Measurements from ENCODE around the gene HSDL1. TPM values are rescaled to one million over a fixed set of nuclear protein-coding genes. Genes with fewer than 3 reads are reported as not detected.

HSDL1 gene
- total RNA-seq, 3 donors from 2014 or later (not counting 1 experiment from before 2014, with no cell fraction given) = 11.2 to 15.3 (median 13.5) TPM

DNA sequence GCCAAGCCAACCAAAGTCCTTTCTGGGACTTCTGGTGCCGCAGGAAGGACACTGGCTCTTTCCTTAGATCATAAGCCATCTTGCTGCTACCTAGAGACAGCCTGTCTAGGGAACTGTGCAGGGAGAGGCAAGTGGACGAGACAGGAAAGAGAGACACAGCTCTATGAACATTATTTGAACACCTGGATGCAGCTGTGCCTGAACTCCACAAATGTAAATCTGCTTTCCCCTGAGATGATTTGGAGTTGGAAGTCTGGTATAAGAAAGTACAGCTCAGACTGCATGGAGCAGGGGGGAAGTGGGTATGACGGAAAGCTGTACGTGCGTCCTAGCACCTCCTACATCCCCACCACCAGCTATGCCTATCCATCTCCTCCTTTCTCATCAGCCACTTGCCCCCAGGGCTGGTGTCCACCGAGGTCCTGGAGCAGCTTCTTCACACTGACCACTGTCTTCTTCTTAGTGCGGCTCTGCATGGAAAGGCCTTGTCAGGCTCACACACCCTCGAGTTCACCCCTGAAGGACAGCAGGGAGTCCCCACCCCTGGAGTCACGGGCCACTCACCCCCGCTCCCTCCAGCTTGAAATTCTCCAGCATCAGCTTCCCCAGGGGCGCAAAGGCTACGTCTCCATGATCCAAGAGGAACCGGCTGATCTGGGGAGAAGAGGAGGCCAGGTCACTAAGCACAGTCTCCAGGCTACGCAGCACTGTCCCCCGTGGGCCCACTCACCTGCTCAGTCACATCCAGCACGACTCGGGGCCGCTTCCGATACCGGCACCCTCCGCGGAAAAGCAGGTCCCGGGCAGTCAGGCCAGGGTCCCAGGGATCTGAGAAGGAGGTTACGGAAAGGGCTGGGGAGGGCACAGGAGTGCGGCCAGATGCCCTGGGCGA, 37.9 kb upstream of the HSDL1 start:
- no peaks in the 10 kb centered on the region for H3K36me3 Mint-ChIP-seq
- no peaks in the 10 kb centered on the region for H3K27me3 Mint-ChIP-seq (ENCODE audit: low read depth in 2 of 2)
- peaks cover 36% of the 10 kb centered on the region for H3K36me3 ChIP-seq (ENCODE audit: control insufficient read depth, insufficient read depth, low read length)
- H3K4me3 ChIP-seq (ENCODE audit: low read length) = no peak overlapping the region
- intact Hi-C loops (cut with micrococcal nuclease) = loop anchor here (10.0 kb wide), 1 partner anchor 258 kb away; no protein-coding TSS in a partner anchor
- ATAC-seq (no peak), DNase-seq (no peak)
- H3K27ac ChIP-seq (ENCODE audit: low read length) = no peak overlapping the region
- no peak overlapping the region for H3K4me3 Mint-ChIP-seq
- H3K9me3 Mint-ChIP-seq = no peaks in the 10 kb centered on the region
- WGBS (ENCODE audit: insufficient coverage) = 98% methylated on average over 25 of the region's 26 CpGs
- H3K4me1 Mint-ChIP-seq = peaks cover 24 to 27% of the 10 kb centered on the region in 2 donors
- TF ChIP-seq, protein P1, sequence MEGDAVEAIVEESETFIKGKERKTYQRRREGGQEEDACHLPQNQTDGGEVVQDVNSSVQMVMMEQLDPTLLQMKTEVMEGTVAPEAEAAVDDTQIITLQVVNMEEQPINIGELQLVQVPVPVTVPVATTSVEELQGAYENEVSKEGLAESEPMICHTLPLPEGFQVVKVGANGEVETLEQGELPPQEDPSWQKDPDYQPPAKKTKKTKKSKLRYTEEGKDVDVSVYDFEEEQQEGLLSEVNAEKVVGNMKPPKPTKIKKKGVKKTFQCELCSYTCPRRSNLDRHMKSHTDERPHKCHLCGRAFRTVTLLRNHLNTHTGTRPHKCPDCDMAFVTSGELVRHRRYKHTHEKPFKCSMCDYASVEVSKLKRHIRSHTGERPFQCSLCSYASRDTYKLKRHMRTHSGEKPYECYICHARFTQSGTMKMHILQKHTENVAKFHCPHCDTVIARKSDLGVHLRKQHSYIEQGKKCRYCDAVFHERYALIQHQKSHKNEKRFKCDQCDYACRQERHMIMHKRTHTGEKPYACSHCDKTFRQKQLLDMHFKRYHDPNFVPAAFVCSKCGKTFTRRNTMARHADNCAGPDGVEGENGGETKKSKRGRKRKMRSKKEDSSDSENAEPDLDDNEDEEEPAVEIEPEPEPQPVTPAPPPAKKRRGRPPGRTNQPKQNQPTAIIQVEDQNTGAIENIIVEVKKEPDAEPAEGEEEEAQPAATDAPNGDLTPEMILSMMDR (IDR thresholded peaks at IDR 0.05) = no peak
- H3K4me1 ChIP-seq (ENCODE audit: control insufficient read depth, insufficient read depth, low read length) = peaks cover 12% of the 10 kb centered on the region
- no peaks in the 10 kb centered on the region for H3K9me3 ChIP-seq (ENCODE audit: control insufficient read depth, insufficient read depth, low read length)
- H3K27me3 ChIP-seq (ENCODE audit: control insufficient read depth, insufficient read depth, low read length) = no peaks in the 10 kb centered on the region
- H3K27ac Mint-ChIP-seq = no peak overlapping the region

DNA sequence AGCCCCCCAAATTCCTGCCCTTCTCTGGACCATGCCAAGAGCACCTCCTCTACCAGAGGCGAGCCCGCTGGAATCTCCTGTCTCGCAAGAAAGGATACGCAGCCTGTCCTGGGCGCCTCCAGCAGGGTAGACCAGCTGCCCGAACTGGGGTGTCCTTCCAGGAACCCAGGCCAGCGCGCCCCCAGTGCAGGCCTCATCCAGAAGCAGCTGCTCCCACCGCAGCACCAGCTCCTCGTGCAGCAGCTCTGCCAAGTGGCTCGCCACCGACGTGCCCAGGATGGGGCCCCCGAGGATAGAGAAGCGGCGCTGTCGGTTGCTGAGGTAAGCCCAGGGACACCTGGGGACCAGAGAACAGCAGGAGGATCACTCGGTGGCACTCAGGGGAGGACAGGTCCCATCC, 37.1 kb upstream of the HSDL1 start:
- Mint-ChIP-seq H3K27ac (no peak overlapping the region), H3K36me3 (no peaks in the 10 kb centered on the region), H3K27me3 (ENCODE audit: low read depth in 2 of 2) (no peaks in the 10 kb centered on the region), H3K4me3 (no peak overlapping the region), H3K4me1 (peaks cover 24 to 27% of the 10 kb centered on the region in 2 donors), H3K9me3 (no peaks in the 10 kb centered on the region)
- TF ChIP-seq, protein P1 (IDR thresholded peaks at IDR 0.05) = no peak
- DNase-seq (no peak), ATAC-seq (no peak)
- Histone ChIP-seq H3K4me1 (ENCODE audit: control insufficient read depth, insufficient read depth, low read length) (peaks cover 10% of the 10 kb centered on the region), H3K4me3 (ENCODE audit: low read length) (no peak overlapping the region), H3K9me3 (ENCODE audit: control insufficient read depth, insufficient read depth, low read length) (no peaks in the 10 kb centered on the region), H3K27ac (ENCODE audit: low read length) (no peak overlapping the region), H3K36me3 (ENCODE audit: control insufficient read depth, insufficient read depth, low read length) (peaks cover 36% of the 10 kb centered on the region), H3K27me3 (ENCODE audit: control insufficient read depth, insufficient read depth, low read length) (no peaks in the 10 kb centered on the region)
- 98% methylated on average over 18 of the region's 18 CpGs for WGBS (ENCODE audit: insufficient coverage)
- intact Hi-C loops (cut with micrococcal nuclease) = loop anchor here (10.0 kb wide), 1 partner anchor 257 kb away; no protein-coding TSS in a partner anchor

DNA sequence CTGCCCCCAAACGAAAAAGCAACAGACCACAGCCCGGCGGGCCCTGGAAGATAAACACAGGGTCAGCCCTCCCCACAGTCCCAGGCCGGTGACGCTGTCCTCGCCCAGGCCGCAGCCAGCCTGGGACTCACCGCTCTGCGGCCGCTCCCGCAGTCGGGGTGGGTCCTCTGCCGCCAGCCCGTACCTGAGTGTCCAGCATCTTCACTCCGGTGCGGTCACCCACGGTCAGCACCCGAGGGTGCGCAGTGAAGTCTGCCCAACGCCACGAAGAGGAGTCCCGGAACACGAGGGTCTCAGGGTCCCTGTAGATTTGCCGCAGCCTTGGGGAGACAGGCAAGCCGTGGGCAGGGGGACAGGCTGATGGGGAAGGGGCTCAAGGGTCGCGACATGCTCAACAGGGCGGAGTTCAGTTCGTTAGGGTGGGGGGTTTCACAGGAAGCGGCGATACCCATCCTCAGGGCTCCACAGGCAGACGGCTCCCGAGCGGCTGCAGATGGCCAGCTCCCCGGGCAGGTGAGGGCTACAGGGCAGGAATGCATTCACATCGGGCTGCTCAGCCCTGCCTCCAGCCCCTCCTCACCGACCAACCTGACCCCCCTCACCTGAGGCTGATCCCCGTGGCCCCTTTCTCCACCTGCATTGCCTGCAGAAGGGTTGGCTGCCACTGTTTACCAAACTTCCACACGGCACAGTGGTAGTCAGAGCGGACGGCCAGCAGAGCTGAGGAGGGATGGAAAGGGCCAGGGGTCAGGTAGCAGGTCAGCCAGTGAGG, 36.4 kb upstream of the HSDL1 start:
- peaks cover 19 to 23% of the 10 kb centered on the region in 2 donors for H3K4me1 Mint-ChIP-seq
- no peaks in the 10 kb centered on the region for H3K9me3 Mint-ChIP-seq
- intact Hi-C loops (cut with micrococcal nuclease) = loop anchor here (10.0 kb wide), 1 partner anchor 257 kb away; no protein-coding TSS in a partner anchor
- Histone ChIP-seq H3K4me1 (ENCODE audit: control insufficient read depth, insufficient read depth, low read length) (peaks cover 6% of the 10 kb centered on the region), H3K36me3 (ENCODE audit: control insufficient read depth, insufficient read depth, low read length) (peaks cover 36% of the 10 kb centered on the region), H3K27ac (ENCODE audit: low read length) (no peak overlapping the region), H3K4me3 (ENCODE audit: low read length) (no peak overlapping the region), H3K9me3 (ENCODE audit: control insufficient read depth, insufficient read depth, low read length) (no peaks in the 10 kb centered on the region), H3K27me3 (ENCODE audit: control insufficient read depth, insufficient read depth, low read length) (no peaks in the 10 kb centered on the region)
- no peaks in the 10 kb centered on the region for H3K27me3 Mint-ChIP-seq (ENCODE audit: low read depth in 2 of 2)
- no peak for DNase-seq
- H3K4me3 Mint-ChIP-seq = no peak overlapping the region
- TF ChIP-seq, protein P1 (IDR thresholded peaks at IDR 0.05) = no peak
- ATAC-seq = no peak
- 94% methylated on average over 41 of the region's 41 CpGs for WGBS (ENCODE audit: insufficient coverage)
- H3K27ac Mint-ChIP-seq = no peak overlapping the region
- H3K36me3 Mint-ChIP-seq = no peaks in the 10 kb centered on the region

Measured in natural killer cell (primary cell).